ENCODE measurements around the gene COL4A2.

DNA sequence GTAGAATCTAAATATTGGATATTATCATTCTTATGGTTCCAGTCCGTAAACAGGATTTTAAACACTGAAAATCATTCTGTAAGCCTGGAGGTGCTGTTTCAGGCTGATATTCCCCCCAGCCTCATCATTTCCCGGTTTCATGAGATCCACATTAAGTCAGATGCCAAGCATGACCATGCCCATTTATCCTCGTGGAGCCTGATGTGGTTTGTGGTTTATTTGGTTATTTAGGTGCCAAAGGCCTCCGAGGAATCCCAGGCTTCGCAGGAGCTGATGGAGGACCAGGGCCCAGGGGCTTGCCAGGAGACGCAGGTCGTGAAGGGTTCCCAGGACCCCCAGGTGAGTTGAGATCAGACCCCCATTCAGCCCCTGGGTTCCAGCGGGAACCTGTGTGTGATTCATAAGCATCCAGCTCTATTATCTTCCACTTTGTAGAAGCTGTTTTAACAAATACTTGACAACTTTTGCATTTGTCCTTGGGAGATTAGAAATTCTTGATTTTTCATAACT is 162.0 kb downstream of the COL4A2 start:
- TF ChIP-seq, protein P1, sequence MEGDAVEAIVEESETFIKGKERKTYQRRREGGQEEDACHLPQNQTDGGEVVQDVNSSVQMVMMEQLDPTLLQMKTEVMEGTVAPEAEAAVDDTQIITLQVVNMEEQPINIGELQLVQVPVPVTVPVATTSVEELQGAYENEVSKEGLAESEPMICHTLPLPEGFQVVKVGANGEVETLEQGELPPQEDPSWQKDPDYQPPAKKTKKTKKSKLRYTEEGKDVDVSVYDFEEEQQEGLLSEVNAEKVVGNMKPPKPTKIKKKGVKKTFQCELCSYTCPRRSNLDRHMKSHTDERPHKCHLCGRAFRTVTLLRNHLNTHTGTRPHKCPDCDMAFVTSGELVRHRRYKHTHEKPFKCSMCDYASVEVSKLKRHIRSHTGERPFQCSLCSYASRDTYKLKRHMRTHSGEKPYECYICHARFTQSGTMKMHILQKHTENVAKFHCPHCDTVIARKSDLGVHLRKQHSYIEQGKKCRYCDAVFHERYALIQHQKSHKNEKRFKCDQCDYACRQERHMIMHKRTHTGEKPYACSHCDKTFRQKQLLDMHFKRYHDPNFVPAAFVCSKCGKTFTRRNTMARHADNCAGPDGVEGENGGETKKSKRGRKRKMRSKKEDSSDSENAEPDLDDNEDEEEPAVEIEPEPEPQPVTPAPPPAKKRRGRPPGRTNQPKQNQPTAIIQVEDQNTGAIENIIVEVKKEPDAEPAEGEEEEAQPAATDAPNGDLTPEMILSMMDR (IDR thresholded peaks at IDR 0.05; ENCODE audit: low read length): no peak
- no peak for TF ChIP-seq EZH2 (IDR thresholded peaks at IDR 0.05; ENCODE audit: borderline replicate concordance, low read length)
